ACC112 (cell line): ENCODE measurements around the gene EFCAB10.

Experiments
- H2AFZ ChIP-seq: fragments of 200-600 bp; sonication (generic); one replicate; pipeline ENCODE4 v1.6.0; 2017; ENCODE audit warnings: antibody characterized with exemption, low read length; ENCODE audit not compliant: unreplicated experiment
- H3K27ac ChIP-seq: fragments of 200-600 bp; sonication (generic); 2 replicates; pipeline ENCODE4 v1.5.1; 2014; ENCODE audit warnings: low read depth, mild to moderate bottlenecking, antibody characterized with exemption, low read length, moderate library complexity
- H3K27me3 ChIP-seq: fragments of 200-600 bp; sonication (generic); 2 replicates; pipeline ENCODE4 v1.6.1; 2014; ENCODE audit warnings: mild to moderate bottlenecking, antibody characterized with exemption, low read length, moderate library complexity, mixed read lengths; ENCODE audit not compliant: insufficient read depth
- H3K36me3 ChIP-seq: fragments of 200-600 bp; sonication (generic); 2 replicates; pipeline ENCODE4 v1.6.1; 2016; ENCODE audit warnings: mild to moderate bottlenecking, antibody characterized with exemption, low read length, moderate library complexity, mixed read lengths; ENCODE audit not compliant: insufficient read depth
- H3K4me1 ChIP-seq: fragments of 200-600 bp; sonication (generic); one replicate; pipeline ENCODE4 v1.6.1; 2016; ENCODE audit warnings: low read length, mixed read lengths; ENCODE audit not compliant: insufficient read depth, unreplicated experiment, control insufficient read depth
- H3K4me3 ChIP-seq: fragments of 200-600 bp; sonication (generic); 2 replicates; pipeline ENCODE4 v1.5.1; 2014; ENCODE audit warnings: mild to moderate bottlenecking, low read depth, low read length
- H3K79me2 ChIP-seq: fragments of 200-600 bp; sonication (generic); one replicate; pipeline ENCODE4 v1.6.0; 2016; ENCODE audit warnings: low read length; ENCODE audit not compliant: control insufficient read depth, unreplicated experiment, insufficient read depth

EFCAB10 gene, protein sequence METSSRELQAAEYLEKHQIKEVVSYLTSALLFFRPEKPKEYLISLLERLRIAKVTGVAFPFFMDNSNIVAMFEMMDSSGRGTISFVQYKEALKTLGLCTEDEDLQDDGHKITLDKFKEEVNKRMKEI

DNA sequence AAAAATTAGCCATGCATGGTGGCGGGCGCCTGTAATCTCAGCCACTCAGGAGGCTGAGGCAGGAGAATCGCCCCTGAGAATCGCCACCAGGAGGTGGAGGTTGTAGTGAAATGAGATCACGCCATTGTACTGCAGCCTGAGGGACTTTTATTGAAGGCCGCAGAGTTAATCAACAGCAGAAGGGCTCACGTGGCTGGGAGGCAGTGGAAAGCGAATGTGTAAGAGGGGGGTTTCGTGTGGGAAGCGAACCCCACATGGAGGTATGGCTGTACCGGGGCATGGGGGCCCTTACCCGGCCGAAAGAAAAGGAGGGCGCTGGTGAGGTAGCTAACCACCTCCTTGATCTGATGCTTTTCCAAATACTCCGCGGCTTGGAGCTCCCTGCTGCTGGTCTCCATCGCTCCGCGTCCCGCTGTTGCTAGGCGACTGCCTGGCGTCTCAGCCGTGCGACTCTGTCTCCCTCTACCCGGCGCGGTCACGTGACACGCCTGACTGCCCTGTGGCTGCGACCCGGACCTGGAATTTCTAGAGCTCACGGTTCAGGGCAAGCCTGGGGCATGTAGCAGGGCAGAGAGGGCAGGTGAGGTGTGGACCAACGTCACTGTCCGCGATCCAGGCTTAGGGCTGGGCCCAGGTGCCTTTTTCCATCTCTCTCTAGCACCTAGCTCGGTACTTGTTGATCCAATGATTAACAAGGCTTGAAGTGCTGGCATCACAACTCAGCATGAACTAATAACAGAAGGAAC is at the start of gene EFCAB10:
Gene EFCAB10, minus strand, starts transcription at position 428 of the 746 bp plus-strand sequence. Its CDS starts 30 bp downstream, at position 398.
- Histone ChIP-seq H3K27me3 (no peaks in the 10 kb centered on the region), H3K4me3 (peak within 1 kb of the TSS; percentile 26), H3K79me2 (no peaks in the 10 kb centered on the region), H3K27ac (no peak within 1 kb of the TSS), H3K4me1 (no peaks in the 10 kb centered on the region), H2AFZ (no peak within 1 kb of the TSS), H3K36me3 (no peaks in the 10 kb centered on the region)

DNA sequence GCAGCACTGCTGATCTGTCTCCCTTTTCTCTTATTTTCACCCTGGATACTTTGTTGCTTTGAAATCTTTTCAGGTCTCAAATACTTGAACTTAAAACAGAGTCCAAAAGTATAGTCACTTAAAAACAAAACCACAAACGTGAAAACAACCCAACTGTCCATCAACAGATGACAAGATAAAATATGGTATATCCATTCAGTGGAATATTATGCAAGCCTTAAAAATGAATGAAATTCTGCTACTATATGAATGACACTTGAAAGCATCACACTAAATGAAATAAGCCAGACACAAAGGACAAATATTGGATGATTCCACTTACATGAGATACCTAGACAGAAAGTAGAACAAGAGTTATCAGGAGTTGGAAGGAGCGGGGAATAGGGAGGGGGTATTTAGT is 44.7 kb upstream of the EFCAB10 start:
- H3K4me1 ChIP-seq, result no peaks in the 10 kb centered on the region

DNA sequence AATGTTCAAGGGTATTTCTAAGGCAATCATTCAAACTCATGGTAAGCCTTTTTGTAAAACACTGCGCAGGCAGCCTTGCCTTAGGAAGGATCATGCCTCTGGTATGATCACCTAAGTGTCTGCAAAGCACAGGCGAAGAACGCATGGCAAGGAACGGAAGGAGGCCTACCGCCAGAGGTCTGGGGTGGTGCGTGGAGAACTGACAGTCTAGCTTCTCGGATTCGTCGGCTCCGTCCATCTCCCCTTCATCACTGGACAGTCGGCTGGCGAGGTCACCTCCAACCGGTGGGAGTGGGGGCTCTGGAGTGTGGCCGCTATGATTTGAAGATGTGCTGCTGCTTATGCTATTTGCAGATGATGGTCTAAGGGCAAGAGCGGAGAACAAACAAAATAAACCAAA is 42.6 kb upstream of the EFCAB10 start:
- Histone ChIP-seq H3K4me3 (no peak overlapping the region), H3K27me3 (no peaks in the 10 kb centered on the region), H3K36me3 (peaks cover 16% of the 10 kb centered on the region), H3K79me2 (no peaks in the 10 kb centered on the region), H3K27ac (no peak overlapping the region), H3K4me1 (no peaks in the 10 kb centered on the region), H2AFZ (no peak overlapping the region)

More for the DNA sequence above, 44.7 kb upstream of the EFCAB10 start:
- H3K27ac ChIP-seq, result no peak overlapping the region
- H3K36me3 ChIP-seq, result peaks cover 16% of the 10 kb centered on the region
- no peak overlapping the region for H2AFZ ChIP-seq
- H3K27me3 ChIP-seq, result no peaks in the 10 kb centered on the region
- H3K4me3 ChIP-seq, result no peak overlapping the region
- H3K79me2 ChIP-seq, result no peaks in the 10 kb centered on the region

DNA sequence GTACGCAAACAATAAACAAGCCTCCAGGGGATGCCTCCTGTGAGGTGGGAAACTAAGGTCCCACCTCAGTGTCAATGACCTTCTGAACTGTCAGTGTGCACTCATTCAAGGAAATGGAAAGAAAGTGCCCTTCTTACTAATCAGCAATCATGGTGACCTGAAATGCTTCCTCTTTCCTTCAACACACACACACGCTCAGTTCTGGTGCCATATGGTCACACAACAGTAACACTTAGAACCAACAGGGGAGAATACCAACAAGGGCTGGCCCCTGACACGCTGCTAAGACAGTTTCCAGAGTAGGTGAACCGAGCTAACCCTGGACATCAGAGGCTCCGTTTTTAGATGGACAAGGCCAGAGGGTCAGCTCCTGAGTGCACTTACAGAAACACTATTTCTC is 42.1 kb upstream of the EFCAB10 start:
- H3K4me3 ChIP-seq, result no peak overlapping the region
- H3K79me2 ChIP-seq, result no peaks in the 10 kb centered on the region
- no peak overlapping the region for H3K27ac ChIP-seq
- no peak overlapping the region for H2AFZ ChIP-seq
- H3K4me1 ChIP-seq, result no peaks in the 10 kb centered on the region
- peaks cover 16% of the 10 kb centered on the region for H3K36me3 ChIP-seq
- no peaks in the 10 kb centered on the region for H3K27me3 ChIP-seq

DNA sequence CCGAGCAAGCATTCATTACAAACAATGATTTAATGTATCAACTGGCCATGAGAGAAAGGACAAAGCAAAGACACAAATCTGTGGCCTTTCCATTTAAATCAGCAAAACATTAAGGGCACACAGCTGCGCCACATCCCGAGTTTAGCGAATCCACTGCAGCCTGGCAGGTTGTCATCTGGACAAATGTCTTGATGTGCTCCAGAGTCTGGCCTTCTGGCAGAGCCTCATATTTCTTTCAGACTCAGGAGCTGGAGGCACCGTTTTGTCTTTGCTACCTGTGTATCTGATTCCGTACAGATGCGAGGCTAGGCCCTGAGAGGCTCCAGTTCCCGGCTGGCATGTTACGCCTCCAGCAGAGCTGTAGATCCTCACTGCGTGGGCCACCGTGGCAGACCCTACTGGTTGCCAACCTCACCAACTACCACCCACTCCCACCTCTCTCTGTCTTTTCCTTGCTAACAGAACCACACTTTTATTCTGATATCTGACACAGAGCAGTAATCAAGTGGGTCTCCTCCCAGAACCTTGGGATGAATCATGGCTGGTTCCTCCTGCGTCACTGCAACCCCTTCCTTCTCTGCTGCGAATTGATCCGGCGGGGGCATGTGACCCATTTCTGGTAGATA is 40.9 kb upstream of the EFCAB10 start:
- no peak overlapping the region for H3K27ac ChIP-seq
- H3K4me1 ChIP-seq, result no peaks in the 10 kb centered on the region
- H3K79me2 ChIP-seq, result no peaks in the 10 kb centered on the region
- H2AFZ ChIP-seq, result no peak overlapping the region
- no peaks in the 10 kb centered on the region for H3K27me3 ChIP-seq
- no peak overlapping the region for H3K4me3 ChIP-seq
- H3K36me3 ChIP-seq, result peaks cover 16% of the 10 kb centered on the region

DNA sequence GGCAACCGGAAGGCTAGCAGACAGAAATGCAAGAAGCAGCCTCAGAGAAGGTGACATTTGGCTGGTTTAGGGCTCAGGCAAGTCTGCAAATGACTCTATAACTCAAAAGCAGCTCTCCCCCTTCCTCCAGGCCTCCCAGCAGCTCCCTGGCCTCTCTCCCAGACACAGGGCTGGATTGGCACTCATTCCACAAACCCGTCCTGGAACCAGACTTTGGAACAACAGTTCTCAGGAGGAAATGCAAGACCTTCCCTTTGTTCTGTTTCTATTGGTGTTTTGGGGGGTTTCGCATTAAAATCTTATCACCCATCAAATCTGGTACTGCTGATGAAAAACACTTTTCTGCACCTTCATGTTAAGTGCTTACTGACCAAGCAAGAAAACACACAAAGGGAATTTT is 40.3 kb upstream of the EFCAB10 start:
- H3K27ac ChIP-seq, result no peak overlapping the region
- H3K4me3 ChIP-seq, result no peak overlapping the region
- no peaks in the 10 kb centered on the region for H3K4me1 ChIP-seq
- H3K79me2 ChIP-seq, result no peaks in the 10 kb centered on the region
- no peaks in the 10 kb centered on the region for H3K27me3 ChIP-seq
- peaks cover 16% of the 10 kb centered on the region for H3K36me3 ChIP-seq
- no peak overlapping the region for H2AFZ ChIP-seq

DNA sequence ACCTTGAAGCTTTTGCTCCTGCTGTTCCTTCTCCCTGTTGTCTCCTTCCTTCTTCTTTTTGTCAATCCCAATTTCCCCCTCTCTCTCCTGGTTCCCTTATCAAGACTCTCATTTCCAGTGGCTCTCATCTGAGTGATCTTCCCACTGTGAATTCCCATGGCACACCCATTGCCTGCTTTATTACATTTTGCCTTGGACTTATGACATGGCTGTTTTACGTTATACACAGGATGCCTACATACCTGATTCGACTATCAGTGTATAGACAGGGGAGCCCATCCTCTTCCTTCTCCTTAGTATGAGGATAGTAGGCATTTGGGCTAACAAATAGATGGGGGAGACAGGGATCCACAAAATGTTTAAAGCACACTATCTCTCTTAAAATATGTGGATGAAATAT is 39.9 kb upstream of the EFCAB10 start:
- H3K27me3 ChIP-seq, result no peaks in the 10 kb centered on the region
- no peak overlapping the region for H2AFZ ChIP-seq
- no peaks in the 10 kb centered on the region for H3K79me2 ChIP-seq
- no peaks in the 10 kb centered on the region for H3K4me1 ChIP-seq
- H3K4me3 ChIP-seq, result no peak overlapping the region
- peaks cover 12% of the 10 kb centered on the region for H3K36me3 ChIP-seq
- H3K27ac ChIP-seq, result no peak overlapping the region

DNA sequence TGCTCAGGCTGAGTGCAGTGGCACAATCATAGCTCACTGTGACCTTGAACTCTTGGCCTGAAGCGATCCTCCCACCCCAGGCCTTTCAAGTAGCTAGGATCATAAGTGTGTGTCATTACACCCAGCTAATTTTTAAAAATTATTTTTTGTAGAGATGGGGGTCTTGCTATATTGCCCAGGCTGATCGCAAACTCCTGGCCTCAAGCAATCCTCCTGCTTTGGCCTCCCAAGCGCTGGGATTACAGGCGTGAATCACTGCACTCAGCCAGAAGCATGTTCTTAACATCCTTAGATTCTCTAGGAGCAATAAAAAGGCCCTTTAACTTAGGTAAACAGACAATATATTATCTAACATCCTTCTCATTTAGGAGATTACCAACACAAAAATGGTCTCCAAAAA is 38.3 kb upstream of the EFCAB10 start:
- Histone ChIP-seq H3K27me3 (no peaks in the 10 kb centered on the region), H3K79me2 (no peaks in the 10 kb centered on the region), H3K4me3 (no peak overlapping the region), H2AFZ (no peak overlapping the region), H3K27ac (no peak overlapping the region), H3K36me3 (peaks cover 3% of the 10 kb centered on the region; the same call in 1 of the 2 replicates), H3K4me1 (no peaks in the 10 kb centered on the region)

DNA sequence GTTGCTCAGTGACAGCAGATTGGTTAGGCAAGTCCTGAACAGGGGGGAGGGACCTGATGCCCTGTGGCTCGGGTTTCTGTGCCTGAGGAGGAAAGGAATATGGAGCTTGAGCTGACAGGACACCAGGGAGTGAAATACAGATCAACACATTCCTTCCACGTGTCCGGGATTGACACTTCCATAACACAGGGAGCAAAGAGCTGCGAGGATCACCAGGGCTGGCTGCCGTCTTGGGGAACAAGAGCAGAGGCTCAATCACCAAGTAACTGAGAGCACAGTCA is 36.7 kb upstream of the EFCAB10 start:
- Histone ChIP-seq H3K36me3 (no peaks in the 10 kb centered on the region), H3K27ac (no peak overlapping the region), H3K79me2 (no peaks in the 10 kb centered on the region), H3K4me3 (no peak overlapping the region), H3K27me3 (no peaks in the 10 kb centered on the region), H2AFZ (no peak overlapping the region), H3K4me1 (no peaks in the 10 kb centered on the region)

DNA sequence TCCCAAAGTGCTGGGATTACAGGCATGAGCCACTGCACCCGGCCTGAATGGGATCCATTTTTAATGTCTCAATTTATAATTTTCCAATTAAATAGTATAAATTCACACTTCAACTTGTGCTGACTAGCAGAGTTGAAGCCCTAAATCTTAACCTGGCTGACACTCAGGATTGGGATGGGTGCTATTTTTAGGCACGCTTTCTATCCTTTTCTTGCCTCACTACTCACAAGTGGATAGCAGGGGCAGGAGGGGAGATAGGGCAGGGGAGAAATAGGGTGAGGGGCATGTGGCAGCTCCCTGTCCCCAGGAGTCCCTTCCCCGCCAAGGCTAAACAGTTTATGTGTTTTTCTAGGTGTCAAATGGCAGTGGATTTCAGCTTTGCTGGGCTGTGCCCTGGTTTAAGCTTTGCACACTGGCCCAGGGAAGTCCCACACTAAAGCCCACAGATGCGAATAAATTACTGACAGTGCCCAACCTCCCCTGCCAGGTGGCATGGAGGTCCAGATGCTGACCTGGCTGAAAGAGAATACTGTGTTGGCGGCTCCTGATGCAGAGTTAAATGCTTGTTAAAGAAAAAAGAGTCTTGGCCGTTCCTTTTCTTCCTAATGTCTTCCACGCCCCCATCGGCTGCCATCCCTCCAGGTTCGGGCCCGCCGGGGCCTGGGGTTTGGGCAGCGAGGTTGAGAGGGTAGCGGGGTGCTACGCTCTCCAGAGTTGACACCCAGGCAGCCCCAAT is 36.2 kb upstream of the EFCAB10 start:
- Histone ChIP-seq H3K36me3 (no peaks in the 10 kb centered on the region), H3K27ac (no peak overlapping the region), H3K27me3 (no peaks in the 10 kb centered on the region), H3K79me2 (no peaks in the 10 kb centered on the region), H3K4me1 (no peaks in the 10 kb centered on the region), H2AFZ (no peak overlapping the region), H3K4me3 (no peak overlapping the region)
